Hepatocyte (in vitro differentiated cells): ENCODE data around the gene GLIPR1. TPM values are rescaled to one million over a fixed set of nuclear protein-coding genes. Genes with fewer than 3 reads are reported as not detected.
"Not testable (repeated sequence)": the region's sequence is repeated elsewhere in the genome, so short reads cannot be mapped to it uniquely, and the experiment has no call there.

ENCODE experiments used
- DNase-seq: peaks from one replicate; pipeline ENCODE4 v3.0.0-alpha.2; 2016; ENCODE audit warnings: low spot score
- H2AFZ ChIP-seq: fragments of 200-600 bp; sonication (generic); 2 replicates; pipeline ENCODE4 v1.6.0; 2016; ENCODE audit warnings: antibody characterized with exemption, mild to moderate bottlenecking
- H3K27ac ChIP-seq: fragments of 200-600 bp; sonication (generic); 2 replicates; pipeline ENCODE4 v1.5.1; 2016; ENCODE audit warnings: mild to moderate bottlenecking
- H3K27me3 ChIP-seq: fragments of 200-600 bp; sonication (generic); 2 replicates; pipeline ENCODE4 v1.6.1; 2016
- H3K36me3 ChIP-seq: fragments of 200-600 bp; sonication (generic); replicated peaks from 2 replicates; pipeline ENCODE4 v1.5.1; 2016; ENCODE audit warnings: low read depth; ENCODE audit not compliant: insufficient read depth
- H3K4me1 ChIP-seq: fragments of 200-600 bp; sonication (generic); 2 replicates; pipeline ENCODE4 v1.5.1; 2016; ENCODE audit warnings: mild to moderate bottlenecking, moderate library complexity; ENCODE audit not compliant: insufficient read depth
- H3K4me2 ChIP-seq: fragments of 200-600 bp; sonication (generic); 2 replicates; pipeline ENCODE4 v1.6.0; 2016
- H3K4me3 ChIP-seq: fragments of 200-600 bp; sonication (generic); 2 replicates; pipeline ENCODE4 v1.5.1; 2016; ENCODE audit warnings: mild to moderate bottlenecking
- H3K79me2 ChIP-seq: fragments of 200-600 bp; sonication (generic); 2 replicates; pipeline ENCODE4 v1.6.0; 2017; ENCODE audit warnings: mild to moderate bottlenecking
- H3K9me2 ChIP-seq: fragments of 200-600 bp; sonication (generic); replicated peaks from 2 replicates; pipeline ENCODE4 v1.6.0; 2017; ENCODE audit warnings: mild to moderate bottlenecking; ENCODE audit not compliant: insufficient read depth
- H3K9me3 ChIP-seq: fragments of 200-600 bp; sonication (generic); 2 replicates; pipeline ENCODE4 v1.5.1; 2016; ENCODE audit warnings: low read depth, mild to moderate bottlenecking
- H4K20me1 ChIP-seq: fragments of 200-600 bp; sonication (generic); 2 replicates; pipeline ENCODE4 v1.6.0; 2016; ENCODE audit warnings: mild to moderate bottlenecking; ENCODE audit not compliant: insufficient read depth, poor library complexity, severe bottlenecking
- EZH2 ChIP-seq: fragments of 200-600 bp; sonication (generic); IDR thresholded peaks from 2 replicates; pipeline ENCODE4 v1.6.1; 2016; ENCODE audit warnings: antibody characterized with exemption, mild to moderate bottlenecking, borderline replicate concordance
- EZH2phosphoT487 ChIP-seq: fragments of 200-600 bp; sonication (generic); IDR thresholded peaks from one replicate; pipeline ENCODE4 v1.6.1; 2018; ENCODE audit warnings: antibody characterized with exemption, mild to moderate bottlenecking, low read depth, moderate library complexity; ENCODE audit not compliant: unreplicated experiment, severe bottlenecking
- WGBS: methylation state at CpG from one replicate; pipeline ENCODE4 v1.1.6; 2016; ENCODE audit warnings: low lambda C conversion rate; ENCODE audit errors: missing lambda C conversion rate; 5-methylcytosine and 5-hydroxymethylcytosine counted together
- polyA plus RNA-seq: library from polyadenylated mRNA; unstranded; fragments of >200 nt; fragmentation: Nextera tagmentation; extraction: Ambion mirVana; gene quantifications from 2 replicates; pipeline ENCODE4 v1.2.1, GENCODE V29; 2016
- total RNA-seq: library from RNA; depleted of rRNA; stranded (reverse); fragments of >200 nt; gene quantifications from 2 replicates; pipeline ENCODE4 v1.2.3, GENCODE V29; 2014
- TF ChIP-seq, protein P1 (sequence below): fragments of 200-600 bp; sonication (generic); IDR thresholded peaks from 2 replicates; pipeline ENCODE4 v1.5.1; 2016; ENCODE audit warnings: antibody characterized with exemption, mild to moderate bottlenecking; ENCODE audit not compliant: poor library complexity

GLIPR1 gene
- total and polyA plus RNA-seq, 2 experiments from 2014 or later = 6.9 to 24.5 TPM

DNA sequence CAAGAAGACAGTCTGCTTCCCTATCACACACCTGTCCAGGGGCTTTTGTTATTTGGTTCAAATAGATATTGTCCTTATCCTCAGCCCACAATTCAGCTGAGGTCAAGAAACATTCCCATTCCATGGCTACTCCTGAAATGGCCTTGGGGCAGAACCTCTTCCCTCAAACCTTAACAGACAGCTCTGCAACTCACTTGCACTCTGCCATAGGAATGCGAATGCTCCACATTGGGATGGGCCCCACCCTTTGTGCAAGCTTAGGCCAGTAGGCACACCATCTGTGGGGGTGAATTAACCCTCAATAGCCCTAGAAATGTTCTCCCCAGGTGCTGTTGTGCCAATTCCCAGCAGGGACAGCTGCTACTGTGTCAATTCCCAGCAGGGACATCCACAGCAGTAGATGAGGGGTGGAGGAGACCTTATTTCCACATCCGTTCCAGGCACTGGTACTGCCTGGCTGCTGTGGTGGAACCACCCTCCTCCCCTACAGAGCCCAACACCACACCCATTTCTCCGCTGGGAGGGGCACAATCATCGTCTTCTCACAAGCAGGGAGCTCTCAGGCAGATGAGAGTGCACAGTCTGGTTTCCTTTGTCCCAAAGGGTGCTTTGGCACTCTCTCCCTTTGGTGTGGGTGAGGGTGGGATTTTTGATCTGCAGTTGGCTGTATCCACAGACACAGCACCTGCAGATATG lies 42.3 kb upstream of the GLIPR1 start:
- Histone ChIP-seq H4K20me1 (no peaks in the 10 kb centered on the region), H3K4me1 (peaks cover 2% of the 10 kb centered on the region), H3K9me3 (no peaks in the 10 kb centered on the region), H3K4me2 (no peak overlapping the region), H3K27me3 (no peaks in the 10 kb centered on the region), H3K4me3 (no peak overlapping the region), H3K27ac (no peak overlapping the region), H2AFZ (no peak overlapping the region), H3K36me3 (no peaks in the 10 kb centered on the region), H3K9me2 (no peaks in the 10 kb centered on the region), H3K79me2 (no peaks in the 10 kb centered on the region)
- no peak for DNase-seq
- 84% methylated on average over 4 of the region's 4 CpGs for WGBS
- TF ChIP-seq EZH2phosphoT487 = no peak

DNA sequence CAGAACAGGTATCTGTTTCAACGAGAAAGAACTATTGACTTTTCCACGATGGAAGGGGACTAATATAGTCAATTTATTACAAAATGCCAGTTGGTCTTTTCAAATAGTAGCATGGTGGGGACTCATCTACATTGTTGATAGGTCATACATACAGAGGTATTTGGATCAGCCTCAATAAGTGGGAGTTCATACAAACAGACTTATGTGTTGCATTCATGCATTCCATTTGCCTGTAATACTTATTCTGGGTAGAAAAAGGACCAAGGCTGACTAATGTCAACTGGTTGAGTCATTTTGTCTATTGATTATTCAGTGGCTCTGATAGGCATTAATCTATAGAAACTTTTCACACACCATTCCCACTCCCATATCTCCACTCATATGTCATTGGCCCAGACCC lies 41.5 kb upstream of the GLIPR1 start:
- WGBS = 90% methylated on average over 2 of the region's 2 CpGs
- H2AFZ ChIP-seq = no peak overlapping the region
- peaks cover 2% of the 10 kb centered on the region for H3K4me1 ChIP-seq
- H3K4me3 ChIP-seq = no peak overlapping the region
- H3K9me2 ChIP-seq = no peaks in the 10 kb centered on the region
- H3K4me2 ChIP-seq = no peak overlapping the region
- H4K20me1 ChIP-seq = no peaks in the 10 kb centered on the region
- TF ChIP-seq EZH2phosphoT487 (no peak), EZH2 (no peak)
- TF ChIP-seq, protein P1, sequence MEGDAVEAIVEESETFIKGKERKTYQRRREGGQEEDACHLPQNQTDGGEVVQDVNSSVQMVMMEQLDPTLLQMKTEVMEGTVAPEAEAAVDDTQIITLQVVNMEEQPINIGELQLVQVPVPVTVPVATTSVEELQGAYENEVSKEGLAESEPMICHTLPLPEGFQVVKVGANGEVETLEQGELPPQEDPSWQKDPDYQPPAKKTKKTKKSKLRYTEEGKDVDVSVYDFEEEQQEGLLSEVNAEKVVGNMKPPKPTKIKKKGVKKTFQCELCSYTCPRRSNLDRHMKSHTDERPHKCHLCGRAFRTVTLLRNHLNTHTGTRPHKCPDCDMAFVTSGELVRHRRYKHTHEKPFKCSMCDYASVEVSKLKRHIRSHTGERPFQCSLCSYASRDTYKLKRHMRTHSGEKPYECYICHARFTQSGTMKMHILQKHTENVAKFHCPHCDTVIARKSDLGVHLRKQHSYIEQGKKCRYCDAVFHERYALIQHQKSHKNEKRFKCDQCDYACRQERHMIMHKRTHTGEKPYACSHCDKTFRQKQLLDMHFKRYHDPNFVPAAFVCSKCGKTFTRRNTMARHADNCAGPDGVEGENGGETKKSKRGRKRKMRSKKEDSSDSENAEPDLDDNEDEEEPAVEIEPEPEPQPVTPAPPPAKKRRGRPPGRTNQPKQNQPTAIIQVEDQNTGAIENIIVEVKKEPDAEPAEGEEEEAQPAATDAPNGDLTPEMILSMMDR = no peak
- H3K27ac ChIP-seq = no peak overlapping the region
- H3K27me3 ChIP-seq = no peaks in the 10 kb centered on the region
- no peaks in the 10 kb centered on the region for H3K79me2 ChIP-seq
- no peaks in the 10 kb centered on the region for H3K36me3 ChIP-seq
- H3K9me3 ChIP-seq = no peaks in the 10 kb centered on the region
- no peak for DNase-seq

DNA sequence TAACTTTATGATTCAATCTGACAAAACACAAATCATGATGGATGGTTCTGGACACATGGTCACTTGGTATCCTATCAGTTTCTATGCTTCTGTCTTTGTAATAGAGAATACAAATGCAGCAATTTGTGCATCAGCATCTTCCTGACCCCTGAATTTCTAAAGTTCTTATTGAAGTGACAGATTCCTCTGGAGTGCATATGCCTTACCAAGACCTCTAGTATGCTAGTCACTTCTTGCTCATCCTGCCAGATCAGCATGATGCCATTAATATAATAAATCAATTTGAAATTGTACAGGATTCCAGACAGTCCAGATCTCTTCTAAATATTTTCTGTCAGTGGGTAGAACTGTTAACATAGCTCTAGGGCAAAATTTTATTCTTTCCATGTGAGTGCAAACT lies 40.6 kb upstream of the GLIPR1 start:
- Histone ChIP-seq H3K4me2 (no peak overlapping the region), H4K20me1 (no peaks in the 10 kb centered on the region), H3K9me3 (no peaks in the 10 kb centered on the region), H3K79me2 (no peaks in the 10 kb centered on the region), H3K27ac (no peak overlapping the region), H3K9me2 (no peaks in the 10 kb centered on the region), H2AFZ (no peak overlapping the region), H3K4me3 (no peak overlapping the region), H3K4me1 (peaks cover 2% of the 10 kb centered on the region), H3K36me3 (no peaks in the 10 kb centered on the region), H3K27me3 (no peaks in the 10 kb centered on the region)
- no peak for DNase-seq
- TF ChIP-seq, protein P1 = no peak
- TF ChIP-seq EZH2phosphoT487 (no peak), EZH2 (no peak)

DNA sequence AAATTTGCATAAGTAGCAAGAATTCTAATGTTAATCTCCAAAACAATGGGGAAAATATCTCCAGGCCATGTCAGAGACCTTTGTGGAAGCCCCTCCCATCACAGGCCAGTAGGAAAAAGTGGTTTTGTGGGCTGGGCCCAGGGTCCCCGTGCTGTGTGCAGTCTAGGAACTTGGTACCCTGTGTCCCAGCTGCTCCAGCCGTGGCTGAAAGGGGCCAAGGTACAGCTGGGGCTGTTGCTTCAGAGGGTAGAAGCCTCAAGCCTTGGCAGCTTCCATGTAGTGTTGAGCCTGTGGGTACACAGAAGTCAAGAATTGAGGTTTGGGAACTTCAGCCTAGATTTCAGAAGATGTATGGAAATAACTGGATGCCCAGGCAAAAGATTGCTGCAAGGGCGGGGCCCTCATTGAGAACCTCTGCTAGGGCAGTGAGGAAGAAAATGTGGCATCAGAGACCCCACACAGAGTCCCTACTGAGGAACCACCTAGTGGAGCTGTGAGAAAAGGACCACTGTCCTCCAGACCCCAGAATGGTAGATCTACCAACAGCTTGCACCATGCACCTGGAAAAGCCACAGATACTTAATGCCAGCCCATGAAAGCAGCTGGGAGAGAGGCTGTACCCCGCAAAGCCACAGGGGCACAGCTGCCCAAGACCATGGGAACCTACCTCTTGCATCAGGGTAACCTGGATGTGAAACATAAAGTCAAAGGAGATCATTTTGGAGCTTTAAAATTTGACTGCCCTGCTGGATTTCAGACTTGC lies 38.7 kb upstream of the GLIPR1 start:
- H3K79me2 ChIP-seq, H3K36me3 ChIP-seq, H3K27me3 ChIP-seq, H3K4me1 ChIP-seq, H2AFZ ChIP-seq, H4K20me1 ChIP-seq, H3K9me3 ChIP-seq, DNase-seq, H3K9me2 ChIP-seq, H3K4me3 ChIP-seq: not testable (repeated sequence)
- 78% methylated on average over 4 of the region's 4 CpGs for WGBS
- H3K27ac ChIP-seq = peak overlapping the region; percentile 69
- H3K4me2 ChIP-seq = peak overlapping the region; percentile 8

DNA sequence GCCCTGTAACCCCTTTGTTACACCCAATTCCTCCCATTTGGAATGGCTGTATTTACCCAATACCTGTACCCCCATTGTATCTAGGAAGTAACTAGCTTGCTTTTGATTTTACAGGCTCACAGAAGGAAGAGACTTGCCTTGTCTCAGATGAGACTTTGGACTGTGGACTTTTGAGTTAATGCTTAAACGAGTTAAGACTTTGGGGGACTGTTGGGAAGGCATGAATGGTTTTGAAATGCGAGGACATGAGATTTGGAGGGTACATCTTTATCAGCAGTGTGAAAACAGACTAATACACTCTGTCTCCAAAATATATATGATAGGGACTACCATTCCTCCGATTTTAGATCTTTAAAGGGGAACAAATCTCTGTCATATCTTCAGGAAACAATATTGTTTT lies 38.1 kb upstream of the GLIPR1 start:
- H3K27me3 ChIP-seq, DNase-seq: not testable (repeated sequence)
- peak overlapping the region; percentile 8 for H3K4me2 ChIP-seq

More for the DNA sequence above, 38.1 kb upstream of the GLIPR1 start:
- not testable (repeated sequence) for H3K9me2 ChIP-seq, H3K9me3 ChIP-seq, H2AFZ ChIP-seq, H3K79me2 ChIP-seq, H3K36me3 ChIP-seq, H4K20me1 ChIP-seq, H3K4me1 ChIP-seq, H3K4me3 ChIP-seq
- peak overlapping the region; percentile 69 for H3K27ac ChIP-seq
- 27% methylated on average over 3 of the region's 3 CpGs for WGBS
